GM18951 (cell line): ENCODE measurements around the gene PALLD.

Experiments
- POLR2A ChIP-seq: IDR thresholded peaks from 4 replicates; pipeline ENCODE4 v1.6.1; 2011; ENCODE audit warnings: mild to moderate bottlenecking; ENCODE audit not compliant: insufficient read length, insufficient read depth; ENCODE audit errors: extremely low read depth
- in situ Hi-C: fragments of 300-500 bp; cut with MboI; formaldehyde crosslinking; loops from one replicate; pipeline ENCODE4 v1.12.0; 2022; ENCODE audit warnings: low sequenced_read_pairs, mixed read lengths, inconsistent platforms; ENCODE audit not compliant: unreplicated experiment

Gene PALLD

GRCh38 chr4:168831919-168832762 is 335.3 kb downstream of the PALLD start:
- TF ChIP-seq POLR2A = peak; percentile 26
- in situ Hi-C loops = no loop called here

DNA sequence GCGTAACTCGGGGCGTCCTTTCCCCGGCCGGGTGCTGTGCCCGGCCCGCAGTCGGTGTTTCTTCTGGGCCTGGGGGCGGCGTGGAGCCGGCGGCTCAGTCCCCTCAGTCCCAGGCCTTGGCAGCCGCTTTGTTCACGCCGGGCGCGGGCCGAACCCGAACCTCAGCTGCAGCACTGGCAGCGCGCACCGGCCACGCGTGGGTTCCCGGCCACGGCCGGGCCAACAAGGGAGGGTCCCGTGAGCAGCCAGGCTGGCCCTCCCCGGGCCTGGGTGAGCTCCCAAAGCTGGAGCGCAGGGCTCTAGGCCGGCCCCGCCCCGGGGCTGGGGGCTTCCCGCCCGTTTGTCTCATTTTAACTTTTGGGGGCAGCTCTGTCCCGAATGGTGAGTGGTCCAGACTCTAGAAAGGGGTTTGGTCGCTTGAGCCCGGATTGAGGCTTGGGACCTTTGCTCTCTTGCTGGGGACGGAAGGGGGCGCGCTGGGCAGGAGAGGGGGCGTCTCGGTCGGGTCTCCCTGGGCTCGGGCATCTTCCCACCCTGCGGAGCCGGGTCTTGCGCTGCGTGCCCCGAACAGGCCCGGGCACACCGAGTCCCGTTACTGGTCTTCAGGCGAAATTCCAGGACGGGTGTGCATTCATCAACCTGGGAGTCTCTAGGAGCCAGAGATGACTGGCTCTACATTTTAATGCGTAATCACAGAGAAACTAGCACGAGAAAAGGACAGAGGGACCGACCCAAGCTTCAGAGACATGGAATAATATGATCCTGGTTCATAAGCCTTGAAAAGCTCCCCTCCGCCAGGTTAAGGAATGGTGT is 336.1 kb downstream of the PALLD start:
- no peak for TF ChIP-seq POLR2A
- in situ Hi-C loops = no loop called here

GRCh38 chr4:168833881-168834280 is 337.0 kb downstream of the PALLD start:
- TF ChIP-seq POLR2A = no peak
- in situ Hi-C loops = no loop called here

DNA sequence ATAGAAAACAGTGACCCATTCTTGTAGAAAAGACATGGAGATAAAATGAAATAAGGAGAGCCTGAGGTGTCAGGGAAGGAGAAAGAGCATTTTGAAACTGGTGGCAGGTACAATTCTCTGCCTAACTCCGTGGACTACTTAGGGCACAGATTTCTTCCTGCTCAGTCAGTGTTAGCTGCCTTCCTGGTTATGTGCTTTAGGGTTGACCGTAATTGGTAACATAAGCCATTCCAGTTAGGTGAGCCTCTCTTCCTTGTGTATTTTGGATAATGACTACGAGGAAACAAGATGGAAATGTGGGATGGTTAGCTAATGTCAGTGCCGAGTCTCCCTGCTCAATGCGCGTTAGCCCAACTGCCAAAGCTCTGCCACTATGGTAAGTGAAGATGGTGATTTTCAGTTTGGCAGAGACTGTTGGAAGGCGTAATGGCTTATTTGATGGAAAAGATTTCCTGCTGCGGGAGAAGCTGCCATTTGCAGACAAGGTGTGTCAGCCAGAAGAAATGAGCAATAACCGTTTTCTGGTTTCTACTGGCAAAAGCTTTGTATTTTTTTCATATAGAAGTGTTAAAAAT is 339.1 kb downstream of the PALLD start:
- in situ Hi-C loops = no loop called here
- TF ChIP-seq POLR2A = no peak

GRCh38 chr4:168836490-168836889 is 339.6 kb downstream of the PALLD start:
- TF ChIP-seq POLR2A = no peak

GRCh38 chr4:168837922-168838321 is 341.1 kb downstream of the PALLD start:
- TF ChIP-seq POLR2A = no peak
- in situ Hi-C loops = no loop called here

More at GRCh38 chr4:168836490-168836889, 339.6 kb downstream of the PALLD start:
- in situ Hi-C loops = no loop called here

- in situ Hi-C loops = no loop called here
- no peak for TF ChIP-seq POLR2A
Observed at GRCh38 chr4:168839758-168840391, 343.0 kb downstream of the PALLD start.

GRCh38 chr4:168840392-168840763 is 343.5 kb downstream of the PALLD start:
- in situ Hi-C loops = no loop called here
- no peak for TF ChIP-seq POLR2A

DNA sequence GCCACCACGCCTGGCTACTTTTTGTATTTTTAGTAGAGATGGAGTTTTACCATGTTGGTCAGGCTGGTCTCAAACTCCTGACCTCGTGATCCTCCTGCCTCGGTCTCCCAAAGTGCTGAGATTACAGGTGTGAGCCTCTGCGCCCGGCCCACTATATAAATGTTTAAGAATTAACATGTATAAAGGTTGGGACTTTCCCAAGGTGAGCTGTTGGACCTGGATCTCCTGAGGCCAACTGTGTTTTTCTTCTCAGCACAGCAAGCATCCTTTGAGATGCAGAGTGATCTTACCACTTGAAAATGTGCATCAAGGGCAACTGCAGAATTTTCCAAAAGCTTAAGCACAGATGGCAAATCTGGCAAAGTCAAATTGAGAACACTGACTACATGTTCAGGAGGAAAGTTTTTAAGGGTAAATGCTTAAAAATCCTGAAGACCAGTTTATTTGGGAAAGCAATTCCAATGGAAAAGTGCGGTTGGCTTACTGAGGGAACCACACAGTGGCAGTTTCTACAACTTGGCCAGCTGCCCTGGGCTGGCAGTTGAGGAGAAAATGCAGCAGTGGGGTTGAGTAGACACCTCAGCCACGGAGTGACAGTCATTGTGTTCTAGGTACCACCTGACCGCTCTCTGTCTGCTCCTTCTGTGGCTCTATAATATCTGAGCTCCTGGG is 344.3 kb downstream of the PALLD start:
- TF ChIP-seq POLR2A = no peak
- in situ Hi-C loops = no loop called here

GRCh38 chr4:168841672-168842019 is 344.8 kb downstream of the PALLD start:
- no peak for TF ChIP-seq POLR2A
- in situ Hi-C loops = no loop called here

DNA sequence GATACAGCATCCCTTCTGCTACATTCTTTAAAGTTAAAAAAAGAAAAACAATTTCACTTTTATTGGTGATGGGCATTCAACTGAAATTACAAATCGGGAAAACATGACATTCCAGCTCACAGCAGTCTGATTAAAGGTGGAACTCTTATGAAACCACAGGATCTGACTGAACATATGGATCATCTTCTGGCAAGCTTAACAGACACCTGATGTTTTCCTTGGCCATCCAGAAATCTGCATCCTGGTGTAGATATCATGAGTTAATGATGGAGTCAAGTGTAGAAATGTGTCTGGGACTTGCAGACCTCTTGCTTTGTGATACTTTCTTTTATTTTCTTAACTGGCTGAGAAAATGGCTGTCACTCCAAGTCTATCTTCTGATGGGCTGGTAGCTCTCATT is 345.3 kb downstream of the PALLD start:
- no peak for TF ChIP-seq POLR2A
- in situ Hi-C loops = no loop called here

GRCh38 chr4:168843635-168844034 is 346.8 kb downstream of the PALLD start:
- in situ Hi-C loops = no loop called here

DNA sequence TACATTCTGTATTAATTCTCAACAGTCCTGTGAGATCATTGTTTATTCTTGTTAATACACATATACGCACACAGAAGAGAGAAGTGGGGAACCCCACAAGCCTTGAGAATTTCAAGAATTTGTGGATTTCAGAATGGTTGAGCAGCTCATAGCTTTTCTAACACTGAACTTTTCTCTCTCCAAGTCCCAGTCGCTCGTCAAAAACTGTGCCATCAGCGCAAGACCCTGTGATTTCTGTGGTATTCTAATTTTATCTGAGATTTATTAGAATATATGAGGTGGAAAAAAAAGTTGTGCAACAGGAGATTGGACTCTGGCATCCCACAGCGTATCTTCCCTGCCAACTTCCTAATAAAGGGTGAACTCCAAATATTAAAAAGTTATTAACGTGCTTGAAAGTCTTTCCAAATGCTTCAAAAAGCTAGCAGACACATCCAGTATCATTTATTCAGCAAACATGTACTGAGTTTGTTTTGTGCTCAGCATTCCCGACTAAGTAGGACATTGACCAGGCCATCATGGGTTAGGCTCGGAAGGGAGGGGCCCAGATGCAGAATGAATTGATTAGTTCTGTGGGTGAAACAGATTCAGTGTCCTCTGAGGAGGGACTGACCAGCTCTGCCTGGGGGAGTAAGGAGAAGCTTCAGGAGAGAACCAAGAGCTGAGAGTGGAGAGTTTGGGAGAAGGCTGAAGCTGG is 347.6 kb downstream of the PALLD start:
- in situ Hi-C loops = no loop called here
- no peak for TF ChIP-seq POLR2A

More at GRCh38 chr4:168843635-168844034, 346.8 kb downstream of the PALLD start:
- no peak for TF ChIP-seq POLR2A
